HG03175 (cell line): ENCODE results near the gene ZYX.
"Not testable (repeated sequence)": the region's sequence is repeated elsewhere in the genome, so short reads cannot be mapped to it uniquely, and the experiment has no call there.

Experiments
- ATAC-seq: cut with Tn5 transposase; IDR thresholded peaks from one replicate; pipeline ENCODE4 v1.9.1; 2021; ENCODE audit warnings: mild to moderate bottlenecking, moderate library complexity; ENCODE audit not compliant: unreplicated experiment

The ZYX gene

GRCh38 chr7:143396625-143397556, 15.7 kb downstream of the ZYX start:
- ATAC-seq = no peak

DNA sequence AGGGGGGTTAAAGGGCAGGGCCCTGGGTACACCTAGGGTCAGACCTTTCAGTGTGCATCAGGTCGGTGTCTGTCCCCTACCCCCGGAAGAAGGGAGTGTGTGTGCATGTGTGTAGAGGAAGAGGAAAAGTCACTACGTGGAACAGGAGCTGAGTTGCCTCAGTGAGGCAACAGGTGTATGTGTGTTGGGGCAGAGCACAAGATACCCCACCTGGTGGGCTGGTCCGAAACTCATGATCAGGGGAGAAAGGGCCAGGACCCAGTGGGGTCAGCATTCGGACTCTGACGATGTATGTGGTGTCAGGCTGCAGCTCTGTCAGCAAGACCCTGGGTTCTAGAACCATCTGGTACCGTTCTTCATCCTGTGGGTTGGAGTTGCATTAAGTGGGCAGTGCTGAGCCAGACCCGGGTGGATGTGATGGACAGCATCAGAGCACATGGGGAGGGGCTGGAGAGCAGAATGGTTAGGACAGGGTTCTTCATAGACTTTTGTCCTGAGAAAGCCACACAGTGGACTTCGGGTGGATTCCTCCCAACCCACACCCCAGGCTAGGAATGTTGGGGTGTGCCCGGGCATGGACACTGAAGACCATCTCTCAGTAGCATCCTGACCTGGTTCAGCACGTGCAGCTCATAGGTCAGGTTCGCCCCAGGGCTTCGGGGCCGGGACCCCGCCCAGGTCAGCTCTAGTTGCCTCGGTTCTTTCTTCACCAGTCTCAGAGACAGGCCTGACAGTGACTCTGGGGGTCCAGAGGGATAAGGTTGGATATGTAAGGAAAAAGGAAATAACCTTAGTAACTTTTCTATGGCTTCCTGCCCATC, 16.8 kb downstream of the ZYX start:
- ATAC-seq = no peak

DNA sequence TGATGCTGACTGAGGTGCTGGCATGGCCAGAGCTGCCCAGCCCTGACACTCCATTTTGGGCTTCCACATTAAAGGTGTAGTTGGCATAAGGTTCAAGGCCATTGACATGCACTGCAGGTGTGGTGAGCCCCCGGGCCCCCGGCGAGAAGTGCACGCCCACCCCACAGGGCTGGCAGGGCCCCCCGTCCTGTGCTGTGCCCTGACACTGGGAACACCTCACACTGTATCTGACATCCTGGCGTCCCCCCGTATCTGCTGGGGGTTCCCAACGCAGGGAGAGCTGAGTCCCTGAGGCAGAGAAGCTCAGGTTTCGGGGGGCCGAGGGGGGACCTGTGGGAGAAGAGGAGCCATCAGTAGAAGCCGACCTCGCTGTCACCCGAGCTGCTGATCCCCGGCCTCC, 17.5 kb downstream of the ZYX start:
- no peak for ATAC-seq

- ATAC-seq = no peak
Measured at GRCh38 chr7:143399151-143399550, 18.0 kb downstream of the ZYX start.

GRCh38 chr7:143399642-143400041, 18.5 kb downstream of the ZYX start:
- ATAC-seq = no peak

- no peak for ATAC-seq
Measured at GRCh38 chr7:143401265-143401664, 20.1 kb downstream of the ZYX start.

GRCh38 chr7:143402233-143402632, 21.1 kb downstream of the ZYX start:
- not testable (repeated sequence) for ATAC-seq

GRCh38 chr7:143405173-143406001, 24.2 kb downstream of the ZYX start:
- no peak for ATAC-seq

DNA sequence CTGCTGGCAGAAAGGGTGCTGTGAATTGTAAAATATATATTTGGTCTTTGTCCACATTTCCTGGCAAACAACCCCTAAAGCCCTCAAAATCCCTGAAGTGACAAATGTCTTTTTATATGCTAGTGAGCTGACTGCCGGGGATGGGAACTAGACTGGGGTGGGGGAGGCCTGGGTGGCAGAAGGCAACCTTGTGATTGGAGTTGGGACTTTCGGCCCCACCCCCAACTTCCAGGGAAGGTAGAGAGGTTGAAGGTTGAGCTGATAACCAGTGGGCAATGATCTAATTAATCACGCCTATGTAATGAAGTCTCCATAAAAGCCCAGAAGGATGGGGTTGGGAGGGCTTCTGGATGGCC, 24.8 kb downstream of the ZYX start:
- no peak for ATAC-seq

GRCh38 chr7:143407287-143408251, 26.4 kb downstream of the ZYX start:
- ATAC-seq = peak; percentile 44

DNA sequence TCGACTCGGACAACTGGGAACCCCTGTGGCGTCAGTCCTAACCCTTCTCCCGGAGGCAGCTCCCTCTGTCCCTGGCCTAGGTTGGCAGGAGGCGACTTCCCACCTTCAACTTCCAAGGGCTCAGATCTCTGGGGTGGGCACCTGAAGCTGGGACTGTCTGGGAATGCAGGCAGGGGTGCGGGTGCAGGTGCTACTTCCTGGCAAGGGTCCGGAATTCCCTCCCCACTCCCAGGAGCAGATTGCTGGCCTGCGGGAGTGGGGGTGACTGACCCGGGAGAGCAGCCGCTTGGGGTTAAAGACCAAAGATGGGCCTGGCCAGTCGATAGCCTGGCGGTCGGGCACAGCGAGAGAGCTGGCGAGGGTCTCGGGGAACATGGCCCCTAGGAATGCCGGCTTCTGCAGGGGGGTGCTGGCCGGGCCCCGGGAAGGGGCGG, 27.1 kb downstream of the ZYX start:
- no peak for ATAC-seq

- no peak for ATAC-seq
Measured at GRCh38 chr7:143408686-143409561, 27.8 kb downstream of the ZYX start, which contains the start of gene EPHA1. TSS of gene EPHA1 (minus strand) at chr7:143408856. CDS start at chr7:143408805, 51 bp downstream.

DNA sequence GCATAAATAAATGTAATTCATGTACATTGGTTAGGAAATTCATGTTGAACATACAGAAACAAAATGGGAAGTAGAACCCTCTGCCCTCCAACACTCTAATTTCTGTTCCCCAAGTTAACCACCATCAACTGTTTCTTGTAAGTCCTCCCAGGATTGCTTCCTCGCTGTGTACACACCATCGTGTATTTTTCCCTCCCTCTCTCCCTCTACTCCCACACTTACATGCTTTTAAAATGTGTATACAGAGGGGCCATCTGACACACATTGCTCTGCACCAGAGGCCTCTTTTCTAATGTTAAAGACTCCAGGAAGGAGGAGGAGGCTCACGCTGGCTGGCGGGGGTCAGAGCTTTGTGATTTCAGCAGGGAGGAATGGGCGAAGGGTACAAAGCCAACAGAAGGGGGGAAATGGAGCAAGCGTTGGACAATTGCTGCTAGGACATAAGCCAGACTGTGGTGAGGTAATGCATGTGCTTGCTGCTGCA, 29.4 kb downstream of the ZYX start:
- no peak for ATAC-seq

- no peak for ATAC-seq
Measured at GRCh38 chr7:143411976-143412708, 31.0 kb downstream of the ZYX start.

DNA sequence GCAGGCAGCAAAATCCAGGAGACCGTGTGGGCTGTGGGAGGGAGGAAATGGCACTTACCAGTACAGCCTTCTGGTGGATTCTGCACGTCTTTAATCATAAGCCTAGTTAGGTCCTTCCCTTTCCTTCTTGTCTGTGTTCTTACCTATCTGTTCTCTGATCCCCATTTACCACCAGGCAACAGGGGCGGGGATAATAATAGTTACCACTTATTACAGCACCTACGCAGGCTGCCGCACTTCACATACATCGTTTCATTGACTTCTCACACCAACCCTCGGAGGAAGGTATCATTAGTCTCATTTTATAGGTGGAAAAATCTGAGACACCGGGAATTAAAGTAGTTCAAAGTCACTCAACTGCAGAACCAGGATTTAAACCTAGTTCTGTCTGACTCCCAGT, 32.0 kb downstream of the ZYX start:
- ATAC-seq = no peak

DNA sequence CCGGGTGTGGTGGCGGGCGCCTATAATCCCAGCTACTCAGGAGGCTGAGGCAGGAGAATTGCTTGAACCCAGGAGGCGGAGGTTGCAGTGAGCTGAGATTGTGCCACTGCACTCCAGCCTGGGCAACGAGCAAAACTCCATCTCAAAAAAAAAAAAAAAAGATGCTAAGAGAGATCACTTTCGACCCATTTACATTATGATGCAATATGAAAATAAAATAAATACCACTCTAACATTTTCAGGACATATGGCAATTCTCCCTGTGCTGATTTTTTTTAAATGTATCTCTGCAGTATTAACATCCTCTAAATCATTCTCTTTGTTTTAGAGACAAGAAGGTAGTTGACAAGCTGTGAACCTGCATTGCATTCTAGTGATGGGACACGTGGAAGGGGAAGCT, 34.1 kb downstream of the ZYX start:
- not testable (repeated sequence) for ATAC-seq

DNA sequence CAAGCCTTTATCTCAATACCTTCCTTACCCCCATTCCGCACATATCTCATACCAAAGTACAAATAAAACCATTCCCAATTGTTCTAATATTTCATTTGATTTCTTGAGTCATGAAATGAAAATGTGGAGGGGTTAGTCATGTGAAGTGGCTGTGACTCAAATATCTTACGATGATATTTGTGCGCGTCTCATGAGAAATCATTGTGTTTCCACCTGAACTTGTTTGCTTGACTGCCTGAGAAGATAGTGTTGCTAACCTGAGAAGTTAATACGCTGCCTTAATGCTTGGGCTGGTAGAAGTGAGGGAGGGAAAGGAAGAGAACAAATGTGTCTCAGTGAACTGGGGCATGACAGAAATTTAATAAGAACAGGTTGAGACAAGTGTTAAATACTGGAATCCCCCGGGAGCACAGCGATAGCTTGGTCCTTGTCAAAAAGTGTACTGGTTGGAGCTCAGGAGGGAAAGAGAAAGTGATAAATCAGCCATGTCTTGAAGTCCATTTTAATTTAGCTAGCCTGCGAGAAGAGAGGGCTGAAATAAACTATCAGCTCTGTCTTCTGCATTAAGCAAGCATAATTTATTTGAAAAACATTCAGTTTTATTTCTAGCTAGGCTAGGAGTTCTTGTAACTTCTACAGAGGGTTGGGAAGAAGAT, 34.7 kb downstream of the ZYX start:
- no peak for ATAC-seq
